Cardiac muscle cell (in vitro differentiated cells and primary cell): ENCODE measurements around the gene ETV4. TPM values are rescaled to one million over a fixed set of nuclear protein-coding genes. Genes with fewer than 3 reads are reported as not detected.

Source experiments
- DNase-seq, 2 donors: peaks; one replicate each; pipeline versions ENCODE4 v3.0.0 to v3.0.0-alpha.2; 2010 to 2017; ENCODE audit warnings: low read depth in 1 of 2, low spot score in 1 of 2
- H3K27ac ChIP-seq: fragments of 200-600 bp; sonication (generic); 2 replicates; pipeline ENCODE4 v1.5.1; 2016
- H3K27me3 ChIP-seq: fragments of 200-600 bp; sonication (generic); 2 replicates; pipeline ENCODE4 v1.6.0; 2016; ENCODE audit warnings: control low read depth
- H3K36me3 ChIP-seq: fragments of 200-600 bp; sonication (generic); 2 replicates; pipeline ENCODE4 v1.5.1; 2016; ENCODE audit warnings: control low read depth
- H3K4me1 ChIP-seq: fragments of 200-600 bp; sonication (generic); 2 replicates; pipeline ENCODE4 v1.8.1; 2017; ENCODE audit warnings: low read depth, mild to moderate bottlenecking, mixed run types
- H3K4me3 ChIP-seq: fragments of 200-600 bp; sonication (generic); 2 replicates; pipeline ENCODE4 v1.5.1; 2016; ENCODE audit warnings: mild to moderate bottlenecking
- H3K9me3 ChIP-seq: fragments of 200-600 bp; sonication (generic); 2 replicates; pipeline ENCODE4 v1.5.1; 2017; ENCODE audit warnings: low read depth, mild to moderate bottlenecking, control low read depth
- polyA plus RNA-seq: library from polyadenylated mRNA; unstranded; fragments of >200 nt; fragmentation: Nextera tagmentation; extraction: Ambion mirVana; gene quantifications from 2 replicates; pipeline ENCODE4 v1.2.1, GENCODE V29; 2016
- total RNA-seq: library from RNA; depleted of rRNA; stranded (reverse); fragments of >200 nt; gene quantifications from 2 replicates; pipeline ENCODE4 v1.2.3, GENCODE V29; 2016
- TF ChIP-seq, protein P1 (sequence below): IDR thresholded peaks from 2 replicates; pipeline ENCODE4 v1.5.1; 2012; ENCODE audit warnings: low read depth, mild to moderate bottlenecking, low read length

Gene ETV4
- total and polyA plus RNA-seq, 2 experiments from 2014 or later = 1.3 to 2.4 TPM

GRCh38 chr17:43531955-43532354, 14.2 kb downstream of the ETV4 start:
- H3K4me3 ChIP-seq = no peak overlapping the region
- peaks cover 15% of the 10 kb centered on the region for H3K4me1 ChIP-seq
- TF ChIP-seq, protein P1, sequence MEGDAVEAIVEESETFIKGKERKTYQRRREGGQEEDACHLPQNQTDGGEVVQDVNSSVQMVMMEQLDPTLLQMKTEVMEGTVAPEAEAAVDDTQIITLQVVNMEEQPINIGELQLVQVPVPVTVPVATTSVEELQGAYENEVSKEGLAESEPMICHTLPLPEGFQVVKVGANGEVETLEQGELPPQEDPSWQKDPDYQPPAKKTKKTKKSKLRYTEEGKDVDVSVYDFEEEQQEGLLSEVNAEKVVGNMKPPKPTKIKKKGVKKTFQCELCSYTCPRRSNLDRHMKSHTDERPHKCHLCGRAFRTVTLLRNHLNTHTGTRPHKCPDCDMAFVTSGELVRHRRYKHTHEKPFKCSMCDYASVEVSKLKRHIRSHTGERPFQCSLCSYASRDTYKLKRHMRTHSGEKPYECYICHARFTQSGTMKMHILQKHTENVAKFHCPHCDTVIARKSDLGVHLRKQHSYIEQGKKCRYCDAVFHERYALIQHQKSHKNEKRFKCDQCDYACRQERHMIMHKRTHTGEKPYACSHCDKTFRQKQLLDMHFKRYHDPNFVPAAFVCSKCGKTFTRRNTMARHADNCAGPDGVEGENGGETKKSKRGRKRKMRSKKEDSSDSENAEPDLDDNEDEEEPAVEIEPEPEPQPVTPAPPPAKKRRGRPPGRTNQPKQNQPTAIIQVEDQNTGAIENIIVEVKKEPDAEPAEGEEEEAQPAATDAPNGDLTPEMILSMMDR = no peak
- H3K9me3 ChIP-seq = no peaks in the 10 kb centered on the region
- no peak for DNase-seq
- H3K27ac ChIP-seq = no peak overlapping the region
- no peaks in the 10 kb centered on the region for H3K27me3 ChIP-seq
- H3K36me3 ChIP-seq = no peaks in the 10 kb centered on the region

DNA sequence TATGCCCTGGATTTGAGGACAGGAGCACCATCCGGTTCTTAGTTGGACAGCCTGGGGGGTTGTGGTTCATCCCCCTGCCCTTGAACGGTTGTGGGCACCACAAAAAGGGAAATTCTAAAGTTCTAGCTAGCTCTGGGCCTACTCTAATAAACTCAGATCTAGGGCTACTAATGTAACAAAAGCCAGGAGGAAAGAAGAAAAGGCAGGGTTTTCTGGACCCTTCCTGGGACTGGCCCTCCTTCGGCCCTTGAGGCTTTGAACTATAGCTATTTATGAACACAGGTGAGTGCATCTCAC, 15.1 kb downstream of the ETV4 start:
- Histone ChIP-seq H3K27me3 (no peaks in the 10 kb centered on the region), H3K4me1 (peaks cover 15% of the 10 kb centered on the region), H3K27ac (peak overlapping the region; percentile 49), H3K4me3 (no peak overlapping the region), H3K36me3 (no peaks in the 10 kb centered on the region), H3K9me3 (no peaks in the 10 kb centered on the region)
- TF ChIP-seq, protein P1 = no peak
- no peak for DNase-seq

- H3K36me3 ChIP-seq = peaks cover 3% of the 10 kb centered on the region
- no peaks in the 10 kb centered on the region for H3K27me3 ChIP-seq
- TF ChIP-seq, protein P1 = no peak
- peak; percentile 95 to 99 for DNase-seq
- H3K4me3 ChIP-seq = no peak overlapping the region
- peaks cover 15% of the 10 kb centered on the region for H3K4me1 ChIP-seq
- peak overlapping the region; percentile 76 for H3K27ac ChIP-seq
- H3K9me3 ChIP-seq = no peaks in the 10 kb centered on the region
Measured at GRCh38 chr17:43530288-43531081, 15.7 kb downstream of the ETV4 start.

DNA sequence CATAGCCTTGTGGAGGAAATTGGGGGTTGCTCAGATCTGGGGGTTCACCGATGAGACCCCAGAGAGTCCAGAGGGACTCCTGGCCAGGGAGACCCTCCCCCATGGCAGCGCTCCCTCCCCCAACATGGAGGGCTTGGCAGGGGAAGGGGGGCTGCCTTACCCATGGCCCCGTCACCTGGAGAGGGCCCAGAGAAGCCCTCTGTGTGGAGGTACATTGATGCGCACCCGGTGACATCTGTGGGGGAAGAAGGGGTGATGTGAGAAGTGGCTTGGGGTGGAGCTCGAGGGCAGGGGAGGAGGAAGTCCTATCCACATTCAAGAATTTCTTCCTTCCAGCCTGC, 16.2 kb downstream of the ETV4 start:
- peaks cover 7% of the 10 kb centered on the region for H3K36me3 ChIP-seq
- peaks cover 15% of the 10 kb centered on the region for H3K4me1 ChIP-seq
- TF ChIP-seq, protein P1 = no peak
- no peaks in the 10 kb centered on the region for H3K27me3 ChIP-seq
- peak overlapping the region; percentile 76 for H3K27ac ChIP-seq
- no peak for DNase-seq
- H3K4me3 ChIP-seq = no peak overlapping the region
- no peaks in the 10 kb centered on the region for H3K9me3 ChIP-seq

- Histone ChIP-seq H3K4me3 (no peak overlapping the region), H3K4me1 (peaks cover 15% of the 10 kb centered on the region), H3K27ac (no peak overlapping the region), H3K36me3 (peaks cover 9% of the 10 kb centered on the region), H3K9me3 (no peaks in the 10 kb centered on the region), H3K27me3 (no peaks in the 10 kb centered on the region)
- no peak for DNase-seq
- TF ChIP-seq, protein P1 = no peak
Measured at GRCh38 chr17:43528988-43529814, 16.9 kb downstream of the ETV4 start.
